H1 (cell line): ENCODE results near the gene FASLG. TPM values are rescaled to one million over a fixed set of nuclear protein-coding genes. Genes with fewer than 3 reads are reported as not detected.

Source experiments
- FOSL1 ChIP-seq: IDR thresholded peaks from 2 replicates; pipeline ENCODE4 v1.6.1; 2011; ENCODE audit warnings: mild to moderate bottlenecking, low read depth, low read length, moderate library complexity; ENCODE audit not compliant: insufficient read depth
- NRF1 ChIP-seq: IDR thresholded peaks from 2 replicates; pipeline ENCODE4 v1.6.1; 2011; ENCODE audit warnings: mild to moderate bottlenecking, low read depth, low read length, improper control_type of control experiment
- RBBP5 ChIP-seq: IDR thresholded peaks from 2 replicates; pipeline ENCODE4 v1.7.1; 2012; ENCODE audit warnings: low read depth, mild to moderate bottlenecking, inconsistent platforms, low read length, moderate library complexity, borderline replicate concordance
- RFX5 ChIP-seq: IDR thresholded peaks from 2 replicates; pipeline ENCODE4 v1.6.1; 2011; ENCODE audit warnings: low read depth, low read length, improper control_type of control experiment, borderline replicate concordance
- SIN3A ChIP-seq, 2 experiments: IDR thresholded peaks in 1 of 2; conservative IDR thresholded peaks in 1 of 2; 2 replicates each; pipeline ENCODE4 v1.6.1; 2011 to 2012; ENCODE audit warnings: low read length in 2 of 2, improper control_type of control experiment in 1 of 2, low read depth in 1 of 2, mild to moderate bottlenecking in 1 of 2
- SIX5 ChIP-seq: IDR thresholded peaks from 2 replicates; pipeline ENCODE4 v1.6.1; 2011; ENCODE audit warnings: mild to moderate bottlenecking, low read depth, low read length
- SUZ12 ChIP-seq: fragments of 200-600 bp; sonication (generic); IDR thresholded peaks from 2 replicates; pipeline ENCODE4 v1.6.1; 2012; ENCODE audit warnings: mild to moderate bottlenecking, inconsistent platforms, low read length, moderate library complexity, mixed read lengths
- TAF7 ChIP-seq: optimal IDR thresholded peaks from 2 replicates; pipeline ENCODE3; 2011; ENCODE audit warnings: low read depth, mild to moderate bottlenecking, inconsistent platforms, low read length, moderate library complexity, borderline replicate concordance
- polyA plus RNA-seq, 7 experiments: library from polyadenylated mRNA; depleted of rRNA in 3 of 7; stranded (reverse) in 5 of 7; unstranded in 2 of 7; fragments of >200 nt in 5 of 7; fragments of 200-250 nt in 2 of 7; gene quantifications; 1 replicate in 5 of 7; 2 replicates in 1 of 7; 4 replicates in 1 of 7; pipeline versions ENCODE4 v1.2.1 to v1.2.3, GENCODE V29; 2011 to 2013; ENCODE audit warnings: missing spikeins in 2 of 7, mixed read lengths in 2 of 7
- total RNA-seq: library from RNA; stranded (reverse); fragmentation: NEBNext Ultra II Directional; extraction: Animal tissue kit (Norgen Biotek cat#: 25700); gene quantifications from 2 replicates; pipeline ENCODE4 v1.2.1, GENCODE V29; 2021
- TF ChIP-seq, protein P1 (sequence below): IDR thresholded peaks from 2 replicates; pipeline ENCODE4 v1.6.1; 2012; ENCODE audit warnings: inconsistent platforms
- TF ChIP-seq, protein P2 (sequence below): IDR thresholded peaks from 2 replicates; pipeline ENCODE4 v1.6.1; 2011; ENCODE audit warnings: low read depth, mild to moderate bottlenecking, low read length; ENCODE audit not compliant: insufficient read depth

FASLG gene
- total and polyA plus RNA-seq, 2 of the 8 experiments (the other 6 are each of a cell fraction or from before 2014, with no cell fraction given): not detected

DNA sequence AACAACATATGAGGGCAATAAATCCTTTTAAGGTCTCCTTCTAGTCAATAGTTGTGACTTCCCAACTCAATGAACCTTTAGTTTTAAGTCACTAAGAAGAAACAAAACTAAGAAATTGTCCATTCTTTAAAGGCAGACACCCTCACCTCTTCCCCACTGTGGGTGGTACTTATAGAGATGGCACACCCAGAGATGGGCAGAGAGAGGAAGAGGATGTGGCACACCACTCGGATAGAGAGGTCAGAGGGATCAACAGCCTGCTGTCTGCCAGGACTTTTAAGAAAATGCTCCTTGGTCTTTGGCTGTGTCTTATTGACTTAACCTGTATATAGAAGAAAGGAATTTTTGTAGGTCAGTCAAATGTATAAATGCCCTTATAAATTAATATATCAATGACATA is 45.1 kb downstream of the FASLG start (continued):
- TF ChIP-seq FOSL1 (no peak), TAF7 (no peak), SUZ12 (no peak), SIX5 (no peak), RBBP5 (no peak), NRF1 (no peak), RFX5 (no peak), SIN3A (conservative IDR thresholded peaks at IDR 0.05 in 1 of 2, IDR thresholded peaks at IDR 0.05 in 1 of 2; ENCODE audit: low read depth in 1 of 2, low read length in 2 of 2) (no peak)
- TF ChIP-seq, protein P1, sequence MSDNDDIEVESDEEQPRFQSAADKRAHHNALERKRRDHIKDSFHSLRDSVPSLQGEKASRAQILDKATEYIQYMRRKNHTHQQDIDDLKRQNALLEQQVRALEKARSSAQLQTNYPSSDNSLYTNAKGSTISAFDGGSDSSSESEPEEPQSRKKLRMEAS: no peak
- TF ChIP-seq, protein P2, sequence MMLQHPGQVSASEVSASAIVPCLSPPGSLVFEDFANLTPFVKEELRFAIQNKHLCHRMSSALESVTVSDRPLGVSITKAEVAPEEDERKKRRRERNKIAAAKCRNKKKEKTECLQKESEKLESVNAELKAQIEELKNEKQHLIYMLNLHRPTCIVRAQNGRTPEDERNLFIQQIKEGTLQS: no peak
